GM23338 (cell line): Measurements from ENCODE around the gene HHIP. TPM values are rescaled to one million over a fixed set of nuclear protein-coding genes. Genes with fewer than 3 reads are reported as not detected.

Source experiments
- CREB1 ChIP-seq: fragments of 250-450 bp; sonication (Bioruptor Pico); IDR thresholded peaks from 2 replicates; pipeline ENCODE4 v1.5.0; 2020; ENCODE audit warnings: low read depth, mild to moderate bottlenecking, moderate library complexity
- CTCF ChIP-seq, 2 experiments: fragments of 200-600 bp in 1 of 2; sonication (generic) in 1 of 2; conservative IDR thresholded peaks; 2 replicates each; pipeline versions ENCODE4 v1.5.1 to v1.6.1; 2016 to 2017; ENCODE audit warnings: antibody characterized with exemption in 2 of 2, low read depth in 2 of 2, mild to moderate bottlenecking in 2 of 2, moderate library complexity in 1 of 2
- ETS1 ChIP-seq: IDR thresholded peaks from 2 replicates; pipeline ENCODE4 v1.6.1; 2016; ENCODE audit warnings: antibody characterized with exemption
- EZH2 ChIP-seq: fragments of 200-600 bp; sonication (generic); IDR thresholded peaks from one replicate; pipeline ENCODE4 v1.8.0; 2017; ENCODE audit warnings: antibody characterized with exemption, mild to moderate bottlenecking, low read depth; ENCODE audit not compliant: unreplicated experiment
- EZH2phosphoT487 ChIP-seq: fragments of 200-600 bp; sonication (generic); IDR thresholded peaks from one replicate; pipeline ENCODE4 v1.8.1; 2018; ENCODE audit warnings: antibody characterized with exemption; ENCODE audit not compliant: unreplicated experiment
- JUNB ChIP-seq: IDR thresholded peaks from one replicate; pipeline ENCODE4 v1.6.1; 2016; ENCODE audit warnings: antibody characterized with exemption; ENCODE audit not compliant: unreplicated experiment
- POLR2AphosphoS5 ChIP-seq: IDR thresholded peaks from 2 replicates; pipeline ENCODE4 v1.6.1; 2016; ENCODE audit warnings: antibody characterized with exemption, low read depth
- STAT1 ChIP-seq: IDR thresholded peaks from one replicate; pipeline ENCODE4 v1.6.1; 2016; ENCODE audit warnings: antibody characterized with exemption; ENCODE audit not compliant: unreplicated experiment
- ZNF462 ChIP-seq: fragments of 250-450 bp; sonication (Bioruptor Pico); IDR thresholded peaks from 2 replicates; pipeline ENCODE4 v1.5.0; 2020; ENCODE audit warnings: mild to moderate bottlenecking, moderate library complexity
- polyA plus RNA-seq: library from polyadenylated mRNA; unstranded; fragments of >200 nt; fragmentation: Nextera tagmentation; extraction: Ambion mirVana; gene quantifications from 2 replicates; pipeline ENCODE4 v1.2.1, GENCODE V29; 2016
- total RNA-seq: library from RNA; depleted of rRNA; stranded (reverse); fragments of >200 nt; shearing (Covaris generic); gene quantifications from 2 replicates; pipeline ENCODE4 v1.2.3, GENCODE V29; 2014

The HHIP gene
- total and polyA plus RNA-seq, 2 experiments from 2014 or later, result 2.5 to 4.2 TPM

- no peak for TF ChIP-seq ZNF462
- no peak for TF ChIP-seq STAT1
- TF ChIP-seq CREB1 (CRISPR knock-in tag), result no peak
- no peak for TF ChIP-seq EZH2
- TF ChIP-seq POLR2AphosphoS5, result no peak
- no peak for TF ChIP-seq EZH2phosphoT487
- no peak for TF ChIP-seq ETS1
- no peak for TF ChIP-seq JUNB
- no peak for TF ChIP-seq CTCF (conservative IDR thresholded peaks at IDR 0.05; ENCODE audit: low read depth in 2 of 2)
Observed at GRCh38 chr4:144701683-144702233, 55.8 kb downstream of the HHIP start (continued).
